HAP-1 (cell line): Measurements from ENCODE around the gene RBM34.
"Not testable (repeated sequence)": the region's sequence is repeated elsewhere in the genome, so short reads cannot be mapped to it uniquely, and the experiment has no call there.

Source experiments
- DNase-seq, 2 experiments: peaks; one replicate each; pipeline ENCODE4 v3.0.0-alpha.2; 2016 to 2020; ENCODE audit warnings: low spot score in 2 of 2
- H3K27me3 ChIP-seq: fragments of 250-450 bp; sonication (Bioruptor Pico); 2 replicates; pipeline ENCODE4 v1.5.1; 2020; ENCODE audit warnings: low read depth, mild to moderate bottlenecking, moderate library complexity
- H3K36me3 ChIP-seq: fragments of 250-450 bp; sonication (Bioruptor Pico); replicated peaks from 2 replicates; pipeline ENCODE4 v1.5.1; 2020; ENCODE audit warnings: mild to moderate bottlenecking
- H3K4me1 ChIP-seq: fragments of 250-450 bp; sonication (Bioruptor Pico); 2 replicates; pipeline ENCODE4 v1.5.1; 2020; ENCODE audit warnings: mild to moderate bottlenecking
- H3K4me3 ChIP-seq: fragments of 250-450 bp; sonication (Bioruptor Pico); 2 replicates; pipeline ENCODE4 v1.5.1; 2020; ENCODE audit warnings: mild to moderate bottlenecking, moderate library complexity
- H3K9me3 ChIP-seq: fragments of 250-450 bp; sonication (Bioruptor Pico); 2 replicates; pipeline ENCODE4 v1.5.1; 2020; ENCODE audit warnings: mild to moderate bottlenecking, moderate library complexity
- in situ Hi-C: fragments of 300-500 bp; cut with MboI; formaldehyde crosslinking; loops from 3 replicates; pipeline ENCODE4 v1.14.3; 2020; ENCODE audit warnings: low sequenced_read_pairs, inconsistent platforms, mixed read lengths

The RBM34 gene

GRCh38 chr1:235088907-235089306 lies 72.1 kb downstream of the RBM34 start:
- DNase-seq, result no peak
- H3K9me3 ChIP-seq, result no peaks in the 10 kb centered on the region
- no peaks in the 10 kb centered on the region for H3K36me3 ChIP-seq
- no peak overlapping the region for H3K4me3 ChIP-seq
- no peaks in the 10 kb centered on the region for H3K27me3 ChIP-seq
- in situ Hi-C loops, result loop anchor here (10.0 to 25.0 kb wide), 3 partner anchors 174 to 977 kb away; no protein-coding TSS in a partner anchor
- peaks cover 10% of the 10 kb centered on the region for H3K4me1 ChIP-seq

GRCh38 chr1:235088430-235088829 lies 72.6 kb downstream of the RBM34 start:
- H3K36me3 ChIP-seq, result no peaks in the 10 kb centered on the region
- in situ Hi-C loops, result loop anchor here (10.0 to 25.0 kb wide), 3 partner anchors 174 to 976 kb away; no protein-coding TSS in a partner anchor
- H3K27me3 ChIP-seq, result no peaks in the 10 kb centered on the region
- H3K4me3 ChIP-seq, result no peak overlapping the region
- H3K4me1 ChIP-seq, result peaks cover 12% of the 10 kb centered on the region
- no peaks in the 10 kb centered on the region for H3K9me3 ChIP-seq
- no peak for DNase-seq

- peaks cover 17% of the 10 kb centered on the region for H3K4me1 ChIP-seq
- H3K36me3 ChIP-seq, result no peaks in the 10 kb centered on the region
- H3K27me3 ChIP-seq, result no peaks in the 10 kb centered on the region
- no peak for DNase-seq
- H3K4me3 ChIP-seq, result no peak overlapping the region
- H3K9me3 ChIP-seq, result no peaks in the 10 kb centered on the region
- in situ Hi-C loops, result loop anchor here (10.0 to 25.0 kb wide), 3 partner anchors 173 to 976 kb away; no protein-coding TSS in a partner anchor
Measured at GRCh38 chr1:235087906-235088305, 73.1 kb downstream of the RBM34 start.

GRCh38 chr1:235085411-235086117 lies 75.5 kb downstream of the RBM34 start:
- H3K27me3 ChIP-seq, H3K9me3 ChIP-seq, H3K36me3 ChIP-seq, H3K4me3 ChIP-seq, H3K4me1 ChIP-seq, DNase-seq: not testable (repeated sequence)
- in situ Hi-C loops, result loop anchor here (10.0 to 25.0 kb wide), 3 partner anchors 171 to 973 kb away; no protein-coding TSS in a partner anchor
